Measurements from ENCODE around the gene QRSL1. TPM values are rescaled to one million over a fixed set of nuclear protein-coding genes. Genes with fewer than 3 reads are reported as not detected.

Gene QRSL1
- total RNA-seq, 1 donor: 16.0 TPM

DNA sequence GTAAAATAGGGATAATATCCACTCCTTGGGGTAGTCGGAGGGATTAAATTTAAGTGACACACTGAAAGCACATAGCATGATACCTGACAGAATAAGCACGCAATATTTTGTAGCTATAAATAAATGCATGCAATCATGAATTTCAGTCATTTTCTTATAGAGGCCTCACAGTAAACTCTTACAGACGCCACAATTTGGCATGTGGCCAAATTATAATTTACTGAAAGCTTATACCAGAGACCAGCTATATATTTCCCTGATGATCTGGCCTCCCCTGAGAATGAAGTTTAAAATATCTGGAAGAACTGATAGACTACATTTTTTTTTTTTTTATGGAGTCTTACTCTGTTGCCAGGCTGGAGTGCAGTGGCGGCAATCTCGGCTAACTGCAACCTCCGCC is 40.9 kb downstream of the QRSL1 start:
- TF ChIP-seq CTCF (IDR thresholded peaks at IDR 0.05; ENCODE audit: insufficient read depth, low read depth, low read length): no peak
- no peak for DNase-seq (ENCODE audit: low read depth)
- H3K4me3 ChIP-seq (ENCODE audit: low read depth, low read length): no peak overlapping the region

DNA sequence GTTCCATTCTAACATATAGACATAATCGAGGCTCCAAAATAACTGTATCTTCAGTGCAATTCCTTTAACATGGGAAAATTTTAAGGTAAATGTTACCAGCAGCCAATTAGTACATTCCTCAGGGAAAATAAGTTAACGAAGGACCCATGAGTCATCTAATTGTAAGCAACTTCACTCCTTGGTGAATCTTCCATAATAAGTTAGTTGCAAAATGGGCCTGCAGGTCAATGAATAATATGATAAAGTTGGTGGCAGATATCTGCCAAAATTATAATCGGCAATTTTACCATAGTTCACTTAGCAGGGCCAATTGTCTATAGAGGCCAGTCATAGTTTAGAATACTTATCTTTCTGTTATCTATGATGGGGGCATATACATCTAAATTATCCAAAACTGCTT is 42.3 kb downstream of the QRSL1 start:
- TF ChIP-seq CTCF (IDR thresholded peaks at IDR 0.05; ENCODE audit: insufficient read depth, low read depth, low read length): no peak
- no peak for DNase-seq (ENCODE audit: low read depth)
- H3K4me3 ChIP-seq (ENCODE audit: low read depth, low read length): no peak overlapping the region

- TF ChIP-seq CTCF (IDR thresholded peaks at IDR 0.05; ENCODE audit: insufficient read depth, low read depth, low read length): no peak
- no peak for DNase-seq (ENCODE audit: low read depth)
- no peak overlapping the region for H3K4me3 ChIP-seq (ENCODE audit: low read depth, low read length)
Observed at GRCh38 chr6:106674541-106675229, 45.3 kb downstream of the QRSL1 start.

DNA sequence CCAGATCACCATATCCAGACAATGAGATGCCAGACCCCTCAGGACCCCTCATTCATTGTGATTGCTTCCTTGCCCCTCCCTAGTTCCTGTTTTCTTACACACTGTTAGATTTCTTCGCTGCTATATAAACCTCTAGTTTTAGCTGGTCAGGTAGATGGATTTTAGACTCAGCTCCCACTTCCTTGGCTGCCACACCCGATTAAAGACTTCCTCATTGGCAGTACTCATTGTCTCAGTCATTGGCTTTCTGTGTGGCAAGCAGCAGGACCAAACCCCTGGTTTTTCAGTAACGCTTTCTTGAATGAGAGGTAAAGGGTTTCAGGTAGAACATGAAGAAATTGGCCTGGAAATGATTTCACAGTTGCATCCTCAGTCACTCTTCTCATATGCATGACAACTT is 47.9 kb downstream of the QRSL1 start:
- TF ChIP-seq CTCF (IDR thresholded peaks at IDR 0.05; ENCODE audit: insufficient read depth, low read depth, low read length): no peak

GRCh38 chr6:106684011-106684410 is 54.6 kb downstream of the QRSL1 start:
- DNase-seq (ENCODE audit: low read depth): no peak
- H3K4me3 ChIP-seq (ENCODE audit: low read depth, low read length): no peak overlapping the region
- TF ChIP-seq CTCF (IDR thresholded peaks at IDR 0.05; ENCODE audit: insufficient read depth, low read depth, low read length): no peak

More for the DNA sequence above, 47.9 kb downstream of the QRSL1 start:
- no peak overlapping the region for H3K4me3 ChIP-seq (ENCODE audit: low read depth, low read length)
- no peak for DNase-seq (ENCODE audit: low read depth)

DNA sequence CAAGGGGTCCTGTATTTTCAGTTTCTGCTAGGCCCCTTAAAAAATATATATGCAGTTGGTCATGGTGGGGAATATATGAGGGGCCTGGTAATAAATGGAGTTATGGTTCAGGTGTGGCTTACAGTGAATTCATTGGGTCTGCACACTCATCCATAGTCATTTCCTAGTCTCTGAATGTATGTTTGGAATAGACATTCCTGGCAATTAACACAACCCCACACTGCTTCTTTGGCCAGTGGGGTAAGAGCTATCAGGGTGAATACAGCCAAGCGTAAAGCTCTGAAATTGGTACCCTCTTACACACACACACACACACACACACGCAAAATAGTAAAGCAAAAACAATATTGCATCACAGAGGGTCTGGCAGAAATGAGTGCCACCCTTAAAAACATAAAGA is 56.5 kb downstream of the QRSL1 start:
- no peak overlapping the region for H3K4me3 ChIP-seq (ENCODE audit: low read depth, low read length)
- TF ChIP-seq CTCF (IDR thresholded peaks at IDR 0.05; ENCODE audit: insufficient read depth, low read depth, low read length): no peak
- DNase-seq (ENCODE audit: low read depth): no peak
